Neural crest cell (in vitro differentiated cells): ENCODE data around the gene LARGE1. TPM values are rescaled to one million over a fixed set of nuclear protein-coding genes. Genes with fewer than 3 reads are reported as not detected.

ENCODE experiments used
- DNase-seq: peaks from one replicate; pipeline ENCODE4 v3.0.0; 2021; ENCODE audit warnings: low read depth, mixed read lengths, low spot score
- H3K27ac Mint-ChIP-seq: one replicate; pipeline ENCODE4 v1.8.0; 2021; ENCODE audit warnings: mild to moderate bottlenecking, mixed read lengths; ENCODE audit not compliant: unreplicated experiment
- H3K27me3 Mint-ChIP-seq: 2 replicates; pipeline ENCODE4 v1.8.0; 2021; ENCODE audit warnings: low read depth, mild to moderate bottlenecking, mixed read lengths
- H3K36me3 Mint-ChIP-seq: 2 replicates; pipeline ENCODE4 v1.8.0; 2021; ENCODE audit warnings: low read depth, mild to moderate bottlenecking, mixed read lengths
- H3K4me1 Mint-ChIP-seq: 2 replicates; pipeline ENCODE4 v1.8.0; 2021; ENCODE audit warnings: mixed read lengths
- H3K4me3 Mint-ChIP-seq: one replicate; pipeline ENCODE4 v1.8.0; 2021; ENCODE audit warnings: mild to moderate bottlenecking, mixed read lengths
- H3K9me3 Mint-ChIP-seq: 2 replicates; pipeline ENCODE4 v1.8.0; 2021; ENCODE audit warnings: mixed read lengths
- CTCF ChIP-seq: fragments of 200-600 bp; sonication (generic); conservative IDR thresholded peaks from 2 replicates; pipeline ENCODE4 v1.5.0; 2021; ENCODE audit warnings: antibody characterized with exemption, mild to moderate bottlenecking
- total RNA-seq: library from RNA; stranded (reverse); gene quantifications from 2 replicates; pipeline ENCODE4 v1.2.1, GENCODE V29; 2021

The LARGE1 gene
- total RNA-seq, 1 donor from 2014 or later = 33.0 TPM

- no peak overlapping the region for H3K4me3 Mint-ChIP-seq
- peaks cover 2% of the 10 kb centered on the region for H3K9me3 Mint-ChIP-seq
- DNase-seq = no peak
- peaks cover 17% of the 10 kb centered on the region for H3K36me3 Mint-ChIP-seq
- H3K27ac Mint-ChIP-seq = peak overlapping the region; percentile 6
- H3K4me1 Mint-ChIP-seq = peaks cover 11% of the 10 kb centered on the region
- no peak for TF ChIP-seq CTCF
- H3K27me3 Mint-ChIP-seq = no peaks in the 10 kb centered on the region
These were observed 13.8 kb downstream of the LARGE1 start for GRCh38 chr22:33906475-33906874.

- Mint-ChIP-seq H3K27me3 (no peaks in the 10 kb centered on the region), H3K4me1 (peaks cover 20% of the 10 kb centered on the region), H3K9me3 (peaks cover 2% of the 10 kb centered on the region), H3K36me3 (peaks cover 7% of the 10 kb centered on the region), H3K4me3 (no peak overlapping the region), H3K27ac (no peak overlapping the region)
- DNase-seq = no peak
- TF ChIP-seq CTCF = no peak
These were observed 17.3 kb downstream of the LARGE1 start for GRCh38 chr22:33903012-33903411.

- H3K27ac Mint-ChIP-seq = no peak overlapping the region
- no peak for DNase-seq
These were observed 18.2 kb downstream of the LARGE1 start for GRCh38 chr22:33902073-33902472.

DNA sequence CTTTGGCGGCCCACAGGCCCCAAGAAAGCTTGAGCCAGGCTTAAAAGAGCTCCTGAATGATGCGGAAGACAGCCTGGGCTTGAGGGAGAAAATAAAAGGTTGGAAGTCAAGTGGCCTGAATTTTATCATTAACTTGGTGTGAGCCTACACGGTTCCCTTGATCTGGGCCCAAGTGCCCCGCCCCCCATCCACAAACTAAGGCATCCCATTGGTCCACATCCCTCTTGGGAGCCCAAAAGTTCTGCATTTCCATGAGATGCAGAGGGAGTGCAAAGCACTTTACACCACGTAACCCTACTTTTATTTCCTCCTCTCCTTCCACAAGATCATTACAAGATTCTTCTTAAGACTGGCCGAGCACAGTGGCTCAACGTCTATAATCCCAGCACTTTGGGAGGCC is 22.2 kb downstream of the LARGE1 start:
- peaks cover 3% of the 10 kb centered on the region for H3K36me3 Mint-ChIP-seq
- H3K27ac Mint-ChIP-seq = peak overlapping the region; percentile 88
- no peaks in the 10 kb centered on the region for H3K27me3 Mint-ChIP-seq

More at GRCh38 chr22:33902073-33902472, 18.2 kb downstream of the LARGE1 start:
- peaks cover 7% of the 10 kb centered on the region for H3K36me3 Mint-ChIP-seq
- H3K9me3 Mint-ChIP-seq = peaks cover 2% of the 10 kb centered on the region
- no peak overlapping the region for H3K4me3 Mint-ChIP-seq
- peaks cover 27% of the 10 kb centered on the region for H3K4me1 Mint-ChIP-seq
- no peak for TF ChIP-seq CTCF
- no peaks in the 10 kb centered on the region for H3K27me3 Mint-ChIP-seq

GRCh38 chr22:33897448-33897835 is 22.8 kb downstream of the LARGE1 start:
- DNase-seq = no peak
- peaks cover 34% of the 10 kb centered on the region for H3K4me1 Mint-ChIP-seq
- H3K36me3 Mint-ChIP-seq = peaks cover 3% of the 10 kb centered on the region
- no peaks in the 10 kb centered on the region for H3K27me3 Mint-ChIP-seq
- no peak overlapping the region for H3K27ac Mint-ChIP-seq
- no peak overlapping the region for H3K4me3 Mint-ChIP-seq
- TF ChIP-seq CTCF = no peak
- H3K9me3 Mint-ChIP-seq = peaks cover 3% of the 10 kb centered on the region

More for the DNA sequence above, 22.2 kb downstream of the LARGE1 start:
- TF ChIP-seq CTCF = no peak
- Mint-ChIP-seq H3K4me3 (no peak overlapping the region), H3K9me3 (peaks cover 3% of the 10 kb centered on the region), H3K4me1 (peaks cover 35% of the 10 kb centered on the region)
- no peak for DNase-seq
